CD4-positive, alpha-beta T cell treated with Interleukin-17A for 1 hour (primary cell): ENCODE data around the gene SCG5.
A peak's percentile ranks its signal among the peaks of the same experiment; 100 is the strongest.
"Not testable (repeated sequence)": the region's sequence is repeated elsewhere in the genome, so short reads cannot be mapped to it uniquely, and the experiment has no call there.

Experiments
- DNase-seq: peaks from one replicate; pipeline ENCODE4 v3.0.0-alpha.2; 2020

The SCG5 gene, protein sequence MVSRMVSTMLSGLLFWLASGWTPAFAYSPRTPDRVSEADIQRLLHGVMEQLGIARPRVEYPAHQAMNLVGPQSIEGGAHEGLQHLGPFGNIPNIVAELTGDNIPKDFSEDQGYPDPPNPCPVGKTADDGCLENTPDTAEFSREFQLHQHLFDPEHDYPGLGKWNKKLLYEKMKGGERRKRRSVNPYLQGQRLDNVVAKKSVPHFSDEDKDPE

DNA sequence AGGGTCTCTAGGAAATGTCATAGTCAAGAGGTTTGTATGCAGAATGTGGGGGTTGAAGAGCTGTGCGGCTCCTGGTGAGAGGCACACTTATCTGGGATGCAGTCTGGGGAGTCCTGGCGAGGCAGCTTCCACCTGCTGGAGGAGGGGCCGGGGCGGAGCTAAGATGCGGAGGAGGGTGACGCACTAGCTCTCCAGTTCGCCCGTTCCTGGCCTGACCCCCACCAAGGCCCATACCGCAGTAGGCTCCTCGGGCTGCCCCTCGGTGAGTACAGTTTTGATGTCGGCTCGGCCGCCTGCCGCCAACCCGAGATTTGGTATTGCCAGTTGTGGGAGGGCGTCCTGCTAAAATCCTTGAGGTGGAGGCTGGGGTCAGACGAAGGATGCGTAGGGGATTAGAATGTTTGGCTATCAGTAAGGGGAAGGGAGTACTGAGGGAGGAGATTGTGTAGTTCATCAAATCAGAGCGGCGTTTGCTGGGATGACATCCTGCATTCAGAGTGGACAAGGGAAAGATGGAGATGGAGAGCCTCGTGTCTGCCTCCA is at the start of gene SCG5:
Gene SCG5 (plus strand): TSS at position 194 of the 543 bp plus-strand sequence. CDS start 1,883 bp downstream, outside the sequence.
- DNase-seq: no peak

DNA sequence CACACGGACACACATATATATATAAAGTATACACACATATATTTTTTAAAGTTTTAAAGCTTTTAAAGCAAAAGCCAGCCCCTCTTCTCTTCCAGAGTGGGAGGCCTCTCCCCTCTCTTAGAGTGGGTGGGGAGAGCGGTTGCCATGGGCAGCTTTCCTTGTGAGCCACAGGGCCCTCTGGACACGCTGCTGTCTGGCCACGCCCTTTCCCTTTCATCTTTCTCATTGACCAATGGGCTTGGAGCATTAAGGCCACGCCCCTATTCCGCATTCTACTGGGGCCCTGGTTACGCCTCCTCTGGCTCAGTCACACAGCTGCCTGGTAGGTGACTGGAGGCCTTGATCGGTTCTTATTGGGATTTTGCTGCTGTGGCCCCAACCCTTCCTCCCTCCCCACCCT is 48.4 kb upstream of the SCG5 start, which contains the start of gene GOLGA8N:
Gene GOLGA8N (plus strand): TSS at position 306 of the 400 bp plus-strand sequence.
- not testable (repeated sequence) for DNase-seq

DNA sequence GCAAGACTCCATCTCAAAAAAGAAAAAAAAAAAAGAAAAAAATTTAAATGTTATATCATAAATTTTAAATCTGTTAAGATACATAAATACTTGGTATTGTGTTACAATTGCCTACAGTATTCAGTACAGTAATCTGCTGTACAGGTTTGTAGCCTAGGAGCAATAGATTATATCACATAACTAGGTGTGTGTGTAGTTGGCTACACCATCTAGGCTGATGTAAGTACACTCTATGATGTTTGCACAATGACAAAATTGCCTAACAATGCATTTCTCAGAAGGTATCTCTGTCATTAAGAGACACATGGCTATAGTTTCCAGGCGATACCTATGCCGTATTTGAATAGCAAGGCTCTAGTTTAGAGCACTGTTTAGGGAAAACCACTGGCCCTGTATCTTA is 32.0 kb upstream of the SCG5 start:
- DNase-seq: not testable (repeated sequence)

DNA sequence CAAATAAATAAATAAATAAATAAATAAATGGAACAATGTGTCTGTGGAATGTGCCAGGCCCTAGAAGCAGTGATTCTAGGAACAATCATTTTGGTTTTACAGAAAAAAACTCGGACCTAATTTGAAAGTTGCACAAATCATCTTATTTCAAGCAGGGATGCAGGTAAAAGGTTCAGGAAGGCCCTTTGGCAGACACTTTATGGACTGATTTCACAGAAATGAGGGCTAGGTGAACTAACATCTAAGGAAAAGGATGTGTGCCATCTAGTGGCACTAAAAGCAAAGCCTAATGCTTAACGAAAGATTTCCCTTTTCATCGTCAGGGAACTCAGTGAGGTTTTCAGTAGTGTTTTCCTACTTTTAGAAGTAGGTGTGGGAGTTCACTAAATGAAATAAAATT is 30.8 kb upstream of the SCG5 start:
- DNase-seq: peak; percentile 48

DNA sequence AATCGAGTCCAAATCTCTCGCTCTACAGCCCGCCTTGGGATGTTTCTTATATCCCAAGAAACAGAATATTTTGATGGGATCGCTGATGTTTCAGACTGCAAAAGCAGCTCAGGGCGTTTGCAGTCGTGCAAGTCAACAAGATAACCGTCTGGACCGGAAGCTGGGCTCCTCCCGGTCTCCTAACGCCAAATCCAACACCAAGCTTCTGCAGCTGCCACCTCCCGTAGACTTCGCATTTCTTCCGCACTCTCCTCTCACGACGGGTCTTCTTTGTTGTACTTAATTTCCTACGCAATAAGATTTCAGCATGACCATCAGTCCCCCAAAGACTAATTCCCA is 26.8 kb upstream of the SCG5 start:
- DNase-seq: not testable (repeated sequence)

DNA sequence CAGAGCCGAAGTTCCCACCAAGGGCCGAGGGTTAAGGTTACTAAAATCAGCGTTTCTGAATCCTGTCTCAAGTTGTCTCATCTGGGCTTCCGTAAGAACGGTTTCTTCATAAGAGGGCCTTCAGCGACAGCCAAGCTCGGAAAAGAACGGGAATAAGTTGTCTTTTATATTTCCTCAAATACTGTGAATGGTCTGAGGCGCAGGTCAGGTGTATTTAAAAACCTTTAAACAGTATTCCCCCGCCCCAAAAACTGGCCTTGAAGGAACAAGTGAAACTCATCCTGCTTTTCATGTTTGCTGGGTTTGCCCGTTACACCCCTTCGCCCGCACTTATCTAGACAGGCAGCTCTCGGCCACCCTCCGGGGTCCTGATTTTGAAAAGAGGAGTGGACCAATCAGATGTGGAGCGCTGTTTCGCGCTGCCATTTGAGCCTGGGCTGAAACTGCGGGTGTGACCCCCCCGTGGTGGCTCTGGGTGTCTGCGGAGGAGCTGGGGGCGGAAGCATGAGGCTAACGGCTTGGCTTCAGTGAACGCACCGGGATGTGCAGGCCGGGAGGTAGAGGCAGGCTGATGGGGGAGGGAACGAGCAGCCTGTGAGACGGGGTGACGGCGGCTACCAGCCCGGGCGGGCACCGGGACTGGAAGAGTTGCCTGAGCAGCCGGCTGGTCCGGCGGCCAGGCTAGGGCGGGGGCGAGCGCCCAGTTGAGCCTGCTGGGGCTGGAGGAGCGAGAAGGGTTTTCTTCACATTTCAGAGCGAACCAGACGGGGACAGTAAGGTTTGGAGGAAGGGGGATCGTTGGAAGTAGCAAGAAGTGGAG is 26.2 kb upstream of the SCG5 start, which contains the start of gene ARHGAP11A:
Gene ARHGAP11A (plus strand): TSS at position 454 of the 820 bp plus-strand sequence. CDS start 708 bp downstream, outside the sequence.
- peak; percentile 91 for DNase-seq

DNA sequence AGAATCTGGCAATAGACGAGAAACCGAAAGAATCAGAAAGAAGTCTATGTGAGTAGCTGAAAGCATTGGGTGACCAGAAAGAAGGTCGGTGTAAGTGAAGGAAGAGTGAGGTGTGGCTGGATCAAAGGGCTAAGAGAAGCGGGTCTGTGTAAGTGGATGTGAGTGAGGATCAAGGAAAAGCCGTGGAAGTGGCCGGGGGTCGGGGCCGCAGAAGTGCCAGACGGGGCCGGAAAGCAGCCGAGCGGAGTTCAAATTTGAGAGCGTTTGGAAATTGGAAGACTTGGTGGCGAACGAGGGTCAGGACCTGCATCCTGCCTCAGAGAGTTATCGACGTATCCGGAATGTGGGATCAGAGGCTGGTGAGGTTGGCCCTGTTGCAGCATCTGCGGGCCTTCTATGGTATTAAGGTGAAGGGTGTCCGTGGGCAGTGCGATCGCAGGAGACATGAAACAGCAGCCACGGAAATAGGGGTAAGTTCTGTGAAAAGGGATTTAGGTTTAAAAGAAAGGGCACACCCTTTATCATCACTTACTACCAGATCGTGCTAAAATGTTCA is 25.6 kb upstream of the SCG5 start:
- peak; percentile 20 for DNase-seq

DNA sequence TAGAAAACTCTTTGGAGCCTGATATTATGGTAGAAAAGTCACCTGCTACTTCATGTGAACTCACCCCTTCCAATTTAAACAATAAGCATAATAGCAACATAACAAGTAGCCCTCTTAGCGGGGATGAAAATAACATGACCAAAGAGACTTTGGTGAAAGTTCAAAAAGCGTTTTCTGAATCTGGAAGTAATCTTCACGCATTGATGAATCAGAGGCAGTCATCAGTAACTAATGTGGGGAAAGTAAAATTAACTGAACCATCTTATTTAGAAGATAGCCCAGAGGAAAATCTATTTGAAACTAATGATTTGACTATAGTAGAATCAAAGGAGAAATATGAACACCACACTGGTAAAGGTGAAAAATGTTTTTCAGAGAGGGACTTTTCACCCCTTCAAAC is 5.1 kb upstream of the SCG5 start:
- DNase-seq: no peak

DNA sequence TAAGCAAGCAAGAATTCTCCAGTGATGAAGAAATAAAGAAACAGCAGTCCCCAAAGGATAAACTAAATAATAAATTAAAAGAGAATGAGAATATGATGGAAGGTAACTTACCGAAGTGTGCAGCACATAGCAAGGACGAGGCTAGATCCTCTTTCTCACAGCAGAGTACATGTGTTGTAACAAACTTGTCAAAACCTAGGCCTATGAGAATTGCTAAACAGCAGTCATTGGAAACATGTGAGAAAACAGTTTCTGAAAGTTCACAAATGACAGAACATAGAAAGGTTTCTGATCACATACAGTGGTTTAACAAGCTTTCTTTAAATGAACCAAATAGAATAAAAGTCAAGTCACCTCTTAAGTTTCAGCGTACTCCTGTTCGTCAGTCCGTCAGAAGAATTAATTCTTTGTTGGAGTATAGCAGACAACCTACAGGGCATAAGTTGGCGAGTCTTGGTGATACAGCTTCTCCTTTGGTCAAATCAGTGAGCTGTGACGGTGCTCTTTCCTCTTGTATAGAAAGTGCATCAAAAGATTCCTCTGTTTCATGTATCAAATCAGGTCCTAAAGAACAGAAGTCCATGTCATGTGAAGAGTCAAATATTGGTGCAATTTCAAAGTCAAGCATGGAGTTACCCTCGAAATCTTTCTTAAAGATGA is 4.5 kb upstream of the SCG5 start:
- no peak for DNase-seq

GRCh38 chr15:32637704-32638103 is 3.8 kb upstream of the SCG5 start:
- no peak for DNase-seq

GRCh38 chr15:32642667-32643435 is 1.3 kb downstream of the SCG5 start:
- DNase-seq: no peak

DNA sequence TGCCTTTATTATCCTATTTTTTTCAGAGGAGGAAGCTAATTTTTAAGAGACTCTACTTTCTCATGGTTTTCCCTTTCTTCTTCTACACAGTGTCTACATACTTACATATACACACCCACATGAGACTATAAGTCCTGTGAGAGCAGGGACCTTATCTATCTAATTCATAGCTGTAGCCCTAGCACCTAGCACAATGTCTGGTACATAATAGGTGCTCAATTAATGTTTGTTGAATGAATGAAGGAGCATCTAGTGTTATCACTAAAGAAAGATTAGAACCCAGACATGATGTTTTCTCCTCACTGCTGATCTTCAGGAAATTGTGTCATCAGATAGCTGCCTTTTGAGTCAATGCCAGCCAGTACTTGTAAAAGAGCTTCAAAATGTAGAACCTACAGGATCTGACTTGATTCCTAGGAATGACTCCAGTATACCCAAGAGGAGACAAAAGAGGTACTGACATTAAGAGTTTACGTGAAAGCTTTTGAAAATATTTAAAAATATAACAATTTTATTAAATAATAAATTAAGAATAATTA is 2.5 kb downstream of the SCG5 start:
- DNase-seq: no peak

DNA sequence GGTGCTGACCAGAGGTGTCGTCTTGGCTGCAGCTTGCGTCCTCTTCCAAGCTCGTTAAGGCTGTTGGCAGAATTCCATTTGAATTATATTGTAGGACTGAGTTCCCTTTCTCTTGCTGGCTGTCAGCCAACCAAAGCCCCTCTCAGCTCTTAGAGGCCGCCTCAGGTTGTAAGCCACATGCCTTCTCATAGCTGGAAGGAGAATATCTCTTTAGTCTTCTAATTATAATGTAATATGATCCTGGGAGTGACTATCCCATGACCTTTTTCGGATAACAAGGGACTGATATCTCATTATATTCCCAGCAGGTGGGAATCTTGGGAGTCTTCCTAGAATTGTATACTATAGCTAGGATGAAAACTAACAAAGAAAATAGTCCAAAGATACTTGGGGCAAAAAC is 4.8 kb downstream of the SCG5 start:
- no peak for DNase-seq

GRCh38 chr15:32649342-32649741 is 7.8 kb downstream of the SCG5 start:
- DNase-seq: no peak

GRCh38 chr15:32651229-32651837 is 9.8 kb downstream of the SCG5 start:
- peak; percentile 61 for DNase-seq

- DNase-seq: no peak
Measured at GRCh38 chr15:32652178-32652577, 10.7 kb downstream of the SCG5 start.

DNA sequence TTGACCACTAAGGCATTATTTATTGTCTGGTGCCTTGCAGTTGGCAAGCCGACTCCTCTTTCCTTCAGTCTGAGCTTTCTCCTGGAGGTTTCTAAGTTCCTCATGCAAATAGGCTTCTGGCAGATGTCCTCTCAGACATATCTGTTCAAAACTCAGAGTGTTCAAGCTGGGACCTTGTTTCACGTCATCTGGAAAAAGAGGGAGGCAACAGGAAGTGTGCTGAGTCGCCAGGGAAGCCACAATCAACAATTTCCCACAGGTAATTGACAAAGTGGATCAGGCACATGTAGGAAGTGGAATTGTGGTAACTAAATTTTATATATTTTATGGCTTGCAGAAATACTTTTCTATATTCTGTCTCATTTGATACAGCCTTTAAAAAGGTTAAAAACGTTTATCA is 14.6 kb downstream of the SCG5 start:
- DNase-seq: no peak

DNA sequence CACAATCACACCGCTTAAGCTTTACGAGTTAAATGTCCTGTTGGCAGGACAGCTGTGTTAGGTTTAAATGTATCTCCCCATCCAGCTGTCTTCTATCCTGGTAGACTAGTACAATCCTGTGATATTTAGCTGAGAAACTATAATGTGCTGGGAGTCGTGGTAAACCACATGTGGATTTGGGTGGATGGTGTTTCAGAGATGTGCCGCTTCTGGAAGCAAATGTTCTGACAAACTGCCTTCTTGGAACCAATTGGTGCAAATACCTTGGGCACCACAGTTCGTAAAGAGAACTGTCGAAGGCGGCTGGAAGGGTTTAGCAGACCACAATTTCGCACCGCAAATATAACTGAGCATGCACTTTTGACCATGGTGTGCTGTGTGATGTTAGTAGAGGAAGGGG is 15.0 kb downstream of the SCG5 start:
- DNase-seq: no peak

DNA sequence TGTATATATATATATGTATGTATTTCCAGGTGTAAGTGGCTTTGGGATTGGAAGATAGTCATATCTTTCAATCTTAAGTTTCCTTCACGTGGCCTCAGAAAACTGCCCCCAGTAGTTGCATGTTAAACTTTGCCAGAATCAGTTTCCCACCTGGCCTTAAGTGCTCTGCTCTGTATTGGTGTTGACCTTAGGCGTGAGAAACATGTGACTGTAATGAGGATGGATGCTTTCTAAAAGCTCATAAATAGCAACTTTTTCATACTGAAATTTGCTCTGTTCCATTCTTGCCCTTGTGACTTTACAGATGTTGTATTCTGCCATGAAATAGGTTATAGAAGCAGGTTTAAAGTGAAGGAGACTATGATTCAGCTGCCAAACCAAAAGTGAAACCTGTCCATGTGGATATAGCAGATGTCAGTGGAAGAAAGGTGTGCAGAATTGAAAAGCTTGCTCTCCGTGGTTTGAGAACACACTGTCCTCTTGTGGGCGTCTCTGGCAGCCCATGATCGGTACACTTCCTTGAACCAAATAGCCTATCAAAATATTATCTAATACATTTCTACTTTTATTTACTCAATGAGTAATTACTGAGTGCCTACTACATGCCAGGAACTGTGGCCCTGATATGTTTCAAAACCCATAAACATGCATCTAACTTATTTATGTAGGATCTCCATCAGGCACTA is 15.8 kb downstream of the SCG5 start:
- DNase-seq: peak; percentile 43

DNA sequence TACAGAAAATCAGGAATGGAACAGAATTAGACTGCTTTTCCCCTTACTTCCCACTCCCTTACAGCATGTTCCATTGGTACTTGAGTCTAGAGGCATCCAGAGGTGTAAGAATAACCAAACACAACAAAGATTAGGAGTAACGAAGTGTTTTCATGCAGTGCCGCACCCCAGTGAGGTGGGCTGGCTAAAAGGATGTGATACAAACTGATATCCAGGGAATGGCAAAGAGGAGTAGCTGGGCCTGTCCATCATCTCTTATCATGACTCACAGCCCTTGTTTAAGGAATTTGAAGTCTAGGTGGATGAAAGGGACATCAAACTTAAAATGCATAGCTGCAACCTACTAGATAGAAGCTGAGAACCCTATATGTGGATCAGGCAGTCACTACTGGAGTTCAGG is 16.4 kb downstream of the SCG5 start:
- DNase-seq: no peak
